DMS153 (cell line): ENCODE data around the gene VPS41.
"Not testable (repeated sequence)": the region's sequence is repeated elsewhere in the genome, so short reads cannot be mapped to it uniquely, and the experiment has no call there.

Experiments used
- DNase-seq: peaks from one replicate; lab custom pipeline; 2025; lab: John Stamatoyannopoulos, UW

VPS41 gene

GRCh38 chr7:38855386-38855785 lies 53.6 kb downstream of the VPS41 start:
- no peak for DNase-seq

- not testable (repeated sequence) for DNase-seq
Observed at GRCh38 chr7:38854947-38855346, 54.0 kb downstream of the VPS41 start.

GRCh38 chr7:38851321-38851720 lies 57.7 kb downstream of the VPS41 start:
- no peak for DNase-seq

GRCh38 chr7:38846280-38846679 lies 62.7 kb downstream of the VPS41 start:
- DNase-seq = no peak

DNA sequence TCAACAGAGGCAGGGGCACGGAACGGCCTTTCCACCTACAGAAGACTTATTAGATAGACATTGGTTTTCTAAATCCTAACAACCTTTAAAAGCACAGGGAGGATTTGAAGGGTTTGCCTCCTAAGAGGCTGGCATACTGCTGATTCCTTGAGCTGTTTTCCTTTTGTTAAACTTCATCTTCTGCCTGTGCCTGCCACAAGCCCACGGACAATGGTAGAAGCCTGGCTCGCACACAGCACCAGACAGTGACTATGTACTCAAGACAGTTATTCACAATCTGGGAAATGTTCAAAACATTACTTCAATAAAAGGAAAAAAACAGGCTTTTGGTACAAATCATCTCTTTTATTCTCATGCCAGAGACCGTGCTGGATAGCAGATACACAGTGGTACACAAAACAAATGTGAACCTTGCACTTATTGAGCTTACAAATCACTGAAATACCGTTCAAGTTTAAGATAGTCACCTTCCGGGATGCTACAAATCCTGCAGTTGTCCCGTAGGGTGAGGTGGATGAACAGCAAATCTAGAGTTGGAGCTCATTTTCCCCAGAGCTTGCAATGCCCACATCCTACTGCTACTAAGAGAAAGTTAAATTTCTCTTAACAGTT lies 63.9 kb downstream of the VPS41 start:
- DNase-seq = no peak

- DNase-seq = no peak
Observed at GRCh38 chr7:38842746-38843145, 66.2 kb downstream of the VPS41 start.

GRCh38 chr7:38840736-38841460 lies 68.1 kb downstream of the VPS41 start:
- no peak for DNase-seq

GRCh38 chr7:38839851-38840250 lies 69.1 kb downstream of the VPS41 start:
- no peak for DNase-seq

DNA sequence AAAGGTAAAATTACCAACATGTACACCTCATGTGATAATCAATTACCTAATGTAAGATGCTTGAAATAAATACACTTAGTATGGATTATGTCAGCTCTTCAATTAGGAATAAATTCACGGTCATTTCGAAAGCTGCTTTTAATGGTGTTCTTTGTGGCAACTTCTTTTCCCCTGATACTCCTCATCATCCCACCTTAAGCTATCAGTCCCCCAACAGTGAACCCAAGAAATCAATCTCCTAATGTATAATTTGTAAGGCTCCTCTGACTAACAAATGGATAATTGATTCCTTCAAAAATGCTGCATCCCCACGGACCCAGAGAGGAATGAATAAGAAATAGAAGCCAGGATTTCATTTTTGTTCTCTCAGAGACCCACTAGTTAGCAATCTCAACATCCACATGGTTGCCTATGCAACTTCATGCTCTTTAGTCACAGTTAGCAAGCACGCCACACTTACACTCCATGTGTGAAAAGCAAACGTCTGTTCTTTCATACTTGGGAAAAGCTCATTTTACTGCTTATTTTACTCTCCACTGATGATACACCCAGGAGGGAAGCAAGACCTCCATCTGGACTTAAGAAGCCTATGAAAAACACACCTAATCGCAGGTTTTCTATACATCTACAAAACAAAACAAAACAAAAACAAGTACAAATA lies 70.1 kb downstream of the VPS41 start:
- DNase-seq = no peak

GRCh38 chr7:38834357-38834756 lies 74.6 kb downstream of the VPS41 start:
- DNase-seq = no peak

- no peak for DNase-seq
Observed at GRCh38 chr7:38833329-38833728, 75.7 kb downstream of the VPS41 start.

GRCh38 chr7:38831259-38831996 lies 77.6 kb downstream of the VPS41 start:
- no peak for DNase-seq

GRCh38 chr7:38830826-38831225 lies 78.2 kb downstream of the VPS41 start:
- no peak for DNase-seq

DNA sequence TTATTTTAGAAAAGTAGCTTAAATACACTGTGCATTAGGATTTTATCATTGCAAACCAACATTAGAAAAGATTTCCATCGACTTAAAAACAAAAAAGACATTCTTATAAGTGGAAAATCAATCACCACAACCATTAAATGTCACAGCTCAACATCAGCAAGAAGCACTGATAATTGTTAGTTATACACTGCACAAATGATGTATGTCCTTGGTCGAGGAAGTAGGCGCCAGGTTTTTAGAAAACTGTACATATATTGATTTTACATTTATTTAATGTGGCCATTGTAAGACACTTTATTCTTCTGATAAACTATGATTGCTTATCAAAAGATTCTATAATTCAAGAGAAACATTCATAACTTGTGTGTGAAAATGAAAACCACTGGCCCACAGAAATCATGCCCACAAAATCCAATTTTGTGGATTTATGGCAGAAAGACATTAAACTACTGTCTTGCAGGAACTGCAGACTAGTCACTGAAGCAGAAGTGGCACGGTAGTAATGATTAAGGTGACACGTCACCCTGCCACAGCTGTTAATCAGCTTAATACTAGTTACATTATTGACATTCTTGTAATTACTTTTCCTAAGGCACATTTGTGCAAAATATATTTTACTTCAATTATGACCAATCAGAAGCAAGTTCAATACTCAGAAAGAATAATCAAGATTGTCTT lies 79.4 kb downstream of the VPS41 start:
- no peak for DNase-seq

DNA sequence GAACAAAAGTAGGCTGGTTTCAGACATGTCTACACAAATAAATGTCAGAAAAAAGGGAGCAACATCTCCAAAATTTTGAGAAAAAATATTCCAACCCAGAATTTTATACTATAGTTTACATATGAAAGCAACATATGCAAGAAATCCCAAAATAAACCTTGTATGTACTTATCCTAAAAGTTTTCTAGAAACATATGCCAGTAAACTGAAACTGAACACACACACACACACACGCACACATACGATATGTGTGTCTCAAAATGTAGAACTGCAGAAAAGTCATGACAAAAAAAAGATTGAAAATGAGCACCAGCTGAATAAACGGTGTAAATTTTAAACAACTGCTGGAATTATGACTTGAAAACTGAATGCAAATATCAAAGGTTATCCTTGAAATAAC lies 81.0 kb downstream of the VPS41 start:
- no peak for DNase-seq

- no peak for DNase-seq
Observed at GRCh38 chr7:38825721-38826440, 83.1 kb downstream of the VPS41 start.

- DNase-seq = no peak
Observed at GRCh38 chr7:38824948-38825347, 84.0 kb downstream of the VPS41 start.

- no peak for DNase-seq
Observed at GRCh38 chr7:38822549-38822948, 86.4 kb downstream of the VPS41 start.

DNA sequence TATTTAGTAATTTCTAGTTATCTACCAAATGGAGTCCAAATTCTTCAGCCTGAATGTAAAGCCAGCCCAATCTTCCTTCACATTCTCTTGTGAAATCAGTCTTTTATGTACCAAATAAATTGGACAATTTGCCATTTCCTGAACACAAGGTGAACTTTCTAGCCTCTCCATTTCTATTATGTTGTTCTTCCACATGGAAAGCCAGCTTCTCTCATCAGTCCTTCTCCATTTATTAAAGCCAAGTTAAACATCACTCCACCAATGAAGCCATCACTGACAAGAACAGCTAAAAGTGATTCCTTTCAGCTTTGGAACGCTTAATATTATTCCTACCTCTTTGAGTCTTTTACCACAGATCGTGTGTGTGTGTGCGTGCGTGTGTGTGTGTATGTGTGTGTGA lies 88.4 kb downstream of the VPS41 start:
- DNase-seq = no peak

- no peak for DNase-seq
Observed at GRCh38 chr7:38819463-38819862, 89.5 kb downstream of the VPS41 start.

- DNase-seq = no peak
Observed at GRCh38 chr7:38817526-38817925, 91.5 kb downstream of the VPS41 start.
